Panc1 (cell line): Measurements from ENCODE around the gene PTPA. TPM values are rescaled to one million over a fixed set of nuclear protein-coding genes. Genes with fewer than 3 reads are reported as not detected.

ENCODE experiments used
- ATAC-seq: fragments of 200-7000 bp; cut with Tn5 transposase; 2 replicates; pipeline ENCODE4 v1.9.1; 2020; ENCODE audit warnings: mild to moderate bottlenecking, moderate library complexity
- BruUV-seq: library from RNA; stranded (reverse); fragments of 400-500 nt; replicated peaks from 2 replicates; lab custom pipeline; 2021; lab: Mats Ljungman, UMichigan
- CTCF ChIA-PET: fragments of 300-600 bp; sonication (Branson Sonifier 250); formaldehyde crosslinking; loops from one replicate; lab custom pipeline; 2022; ENCODE audit warnings: antibody characterized with exemption; lab: Charles Lee
- POLR2A ChIA-PET: fragments of 300-600 bp; sonication (Branson Sonifier 250); formaldehyde crosslinking; loops from one replicate; lab custom pipeline; 2022; ENCODE audit warnings: antibody characterized with exemption; lab: Charles Lee
- DNase-seq: peaks from one replicate; pipeline ENCODE4 v3.0.0-alpha.2; 2010; ENCODE audit warnings: low read depth, low spot score
- H3K27ac ChIP-seq: 2 replicates; pipeline ENCODE4 v1.5.1; 2011; ENCODE audit warnings: mild to moderate bottlenecking, low read length, inconsistent platforms
- H3K27me3 ChIP-seq: fragments of 200-500 bp; sonication (Bioruptor generic); 2 replicates; pipeline ENCODE4 v1.6.0; 2014; ENCODE audit warnings: low read length, inconsistent platforms; ENCODE audit not compliant: control insufficient read depth, insufficient read depth
- H3K36me3 ChIP-seq: fragments of 200-500 bp; sonication (Bioruptor generic); 2 replicates; pipeline ENCODE4 v1.5.1; 2014; ENCODE audit warnings: inconsistent platforms, mild to moderate bottlenecking, low read length, moderate library complexity; ENCODE audit not compliant: control insufficient read depth, insufficient read depth
- H3K4me1 ChIP-seq: 2 replicates; pipeline ENCODE4 v1.5.1; 2011; ENCODE audit warnings: inconsistent platforms, mild to moderate bottlenecking, low read length, moderate library complexity; ENCODE audit not compliant: control insufficient read depth, insufficient read depth
- H3K4me3 ChIP-seq, 2 experiments: 2 replicates each; pipeline ENCODE4 v1.5.1; 2011 to 2012; ENCODE audit warnings: low read depth in 2 of 2, low read length in 2 of 2, mild to moderate bottlenecking in 2 of 2, inconsistent platforms in 1 of 2, moderate library complexity in 1 of 2
- H3K9me3 ChIP-seq: fragments of 200-500 bp; sonication (Bioruptor generic); 2 replicates; pipeline ENCODE4 v1.5.1; 2014; ENCODE audit warnings: low read depth, mild to moderate bottlenecking, inconsistent platforms, low read length, moderate library complexity; ENCODE audit not compliant: control insufficient read depth, insufficient read depth
- POLR2AphosphoS5 ChIP-seq: IDR thresholded peaks from 2 replicates; pipeline ENCODE4 v1.6.1; 2012; ENCODE audit warnings: mild to moderate bottlenecking, low read depth, low read length, moderate library complexity
- REST ChIP-seq, 2 experiments: IDR thresholded peaks; 2 replicates each; pipeline ENCODE4 v1.6.1; 2011 to 2012; ENCODE audit warnings: low read depth in 2 of 2, control low read depth in 1 of 2, low read length in 1 of 2, mild to moderate bottlenecking in 1 of 2, moderate library complexity in 1 of 2; ENCODE audit not compliant: insufficient read depth in 1 of 2
- SIN3A ChIP-seq: IDR thresholded peaks from 2 replicates; pipeline ENCODE4 v1.6.1; 2012; ENCODE audit warnings: low read depth, mild to moderate bottlenecking, low read length, moderate library complexity, borderline replicate concordance; ENCODE audit not compliant: insufficient read depth
- TCF7L2 ChIP-seq: IDR thresholded peaks from 2 replicates; pipeline ENCODE4 v1.6.1; 2011; ENCODE audit warnings: mild to moderate bottlenecking, low read depth, low read length, inconsistent platforms
- in situ Hi-C: cut with HindIII; loops from 2 replicates; pipeline ENCODE4 v1.10.0; 2016; ENCODE audit warnings: low sequenced_read_pairs, low pct_unique_long_range_greater_than_20kb
- intact Hi-C: fragments of 100-400 bp; cut with micrococcal nuclease; formaldehyde crosslinking; loops from one replicate; pipeline ENCODE4 v1.10.0; 2022; ENCODE audit not compliant: unreplicated experiment
- total RNA-seq: library from RNA; stranded (reverse); gene quantifications from one replicate; pipeline ENCODE4 v1.2.1, GENCODE V29; 2021; ENCODE audit not compliant: unreplicated experiment
- TF ChIP-seq, protein P1 (sequence below): fragments of 450-650 bp; IDR thresholded peaks from 2 replicates; pipeline ENCODE4 v1.5.1; 2017; ENCODE audit warnings: mild to moderate bottlenecking

Gene PTPA
- total RNA-seq, 1 experiment from 2014 or later: 114 TPM

DNA sequence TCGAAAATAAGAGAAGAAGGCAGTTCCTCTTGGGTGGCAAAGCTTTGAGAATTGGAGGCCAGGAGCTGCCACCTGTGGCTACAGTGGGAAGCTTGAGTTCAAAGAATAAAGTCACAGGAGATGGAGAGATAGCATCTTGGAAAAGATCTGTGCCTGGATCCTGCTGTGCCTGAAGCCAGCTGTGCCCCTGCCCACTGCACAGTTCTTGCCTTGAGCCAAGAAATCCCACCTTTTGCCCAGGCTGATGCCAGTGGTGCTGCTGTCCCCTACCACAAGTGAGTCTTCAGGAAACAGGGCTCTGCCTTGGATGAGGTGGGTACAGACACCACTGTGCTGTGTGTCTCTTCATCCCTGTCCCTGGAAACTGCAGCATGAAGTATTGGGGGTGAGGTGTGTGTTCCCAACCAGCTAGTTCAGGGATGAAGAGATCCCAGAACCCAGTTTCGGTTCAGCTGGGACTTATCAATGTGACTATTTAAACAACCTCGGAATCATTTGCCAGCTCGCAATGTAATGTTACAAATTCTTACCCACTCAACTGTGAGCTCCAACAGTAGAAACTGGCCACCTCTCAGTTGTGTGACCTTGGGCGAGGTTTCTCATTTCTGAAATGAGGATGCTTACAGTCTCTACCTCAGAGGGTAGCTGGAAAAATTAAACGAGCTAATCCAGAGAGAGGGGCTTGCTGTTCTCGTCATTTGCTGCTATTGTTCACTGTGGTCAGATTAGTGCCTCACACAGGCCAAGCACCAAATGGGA lies 61.0 kb downstream of the PTPA start:
- DNase-seq (no peak), ATAC-seq (no peak)
- intact Hi-C loops (no loop called here), in situ Hi-C loops (no loop called here)
- Histone ChIP-seq H3K27me3 (no peaks in the 10 kb centered on the region), H3K27ac (peak overlapping the region; percentile 95; the same call in 1 of the 2 replicates), H3K4me3 (no peak overlapping the region), H3K36me3 (no peaks in the 10 kb centered on the region; the same call in 1 of the 2 replicates), H3K4me1 (peaks cover 26% of the 10 kb centered on the region), H3K9me3 (no peaks in the 10 kb centered on the region)
- ChIA-PET CTCF (interaction anchor here (0.5 to 1.4 kb wide), 5 partner anchors 13 to 540 kb away, joined by 3 to 6 read pairs (median 4); no protein-coding TSS in a partner anchor), POLR2A (interaction anchor here (0.6 to 0.7 kb wide), 3 partner anchors 288 to 561 kb away, joined by 3 to 4 read pairs (median 4); no protein-coding TSS in a partner anchor)
- TF ChIP-seq POLR2AphosphoS5: no peak
- no peak for TF ChIP-seq SIN3A
- no peak for TF ChIP-seq TCF7L2
- TF ChIP-seq, protein P1, sequence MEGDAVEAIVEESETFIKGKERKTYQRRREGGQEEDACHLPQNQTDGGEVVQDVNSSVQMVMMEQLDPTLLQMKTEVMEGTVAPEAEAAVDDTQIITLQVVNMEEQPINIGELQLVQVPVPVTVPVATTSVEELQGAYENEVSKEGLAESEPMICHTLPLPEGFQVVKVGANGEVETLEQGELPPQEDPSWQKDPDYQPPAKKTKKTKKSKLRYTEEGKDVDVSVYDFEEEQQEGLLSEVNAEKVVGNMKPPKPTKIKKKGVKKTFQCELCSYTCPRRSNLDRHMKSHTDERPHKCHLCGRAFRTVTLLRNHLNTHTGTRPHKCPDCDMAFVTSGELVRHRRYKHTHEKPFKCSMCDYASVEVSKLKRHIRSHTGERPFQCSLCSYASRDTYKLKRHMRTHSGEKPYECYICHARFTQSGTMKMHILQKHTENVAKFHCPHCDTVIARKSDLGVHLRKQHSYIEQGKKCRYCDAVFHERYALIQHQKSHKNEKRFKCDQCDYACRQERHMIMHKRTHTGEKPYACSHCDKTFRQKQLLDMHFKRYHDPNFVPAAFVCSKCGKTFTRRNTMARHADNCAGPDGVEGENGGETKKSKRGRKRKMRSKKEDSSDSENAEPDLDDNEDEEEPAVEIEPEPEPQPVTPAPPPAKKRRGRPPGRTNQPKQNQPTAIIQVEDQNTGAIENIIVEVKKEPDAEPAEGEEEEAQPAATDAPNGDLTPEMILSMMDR: no peak
- TF ChIP-seq REST (IDR thresholded peaks at IDR 0.05; ENCODE audit: insufficient read depth in 1 of 2, low read depth in 2 of 2, low read length in 1 of 2): no peak
- no TSS peak for BruUV-seq

DNA sequence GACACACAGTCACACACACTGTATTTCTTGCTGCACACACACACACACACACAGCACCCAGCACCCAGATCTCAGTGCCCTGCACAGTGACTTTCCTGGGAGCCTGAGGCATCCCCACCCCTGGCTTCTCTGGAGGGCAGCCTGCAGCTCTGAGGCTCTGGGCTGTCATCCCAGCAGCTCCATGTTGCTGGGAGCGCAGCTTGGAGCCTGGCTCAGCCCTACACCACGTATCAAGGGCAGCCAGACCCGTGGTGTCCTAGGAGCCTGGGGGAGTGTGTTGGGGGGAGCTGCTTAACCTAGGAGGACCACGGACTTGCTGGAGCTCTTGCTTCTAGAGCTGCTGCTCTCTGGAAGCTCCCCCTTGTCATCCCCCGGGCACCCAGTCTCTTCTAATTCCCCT lies 61.6 kb downstream of the PTPA start:
- Histone ChIP-seq H3K9me3 (no peaks in the 10 kb centered on the region), H3K27ac (peak overlapping the region; percentile 95; the same call in 1 of the 2 replicates), H3K4me1 (peaks cover 25% of the 10 kb centered on the region), H3K36me3 (no peaks in the 10 kb centered on the region; the same call in 1 of the 2 replicates), H3K4me3 (no peak overlapping the region), H3K27me3 (no peaks in the 10 kb centered on the region)
- in situ Hi-C loops (no loop called here), intact Hi-C loops (no loop called here)
- BruUV-seq: no TSS peak
- DNase-seq (no peak), ATAC-seq (no peak)
- TF ChIP-seq, protein P1: no peak
- TF ChIP-seq TCF7L2 (no peak), REST (IDR thresholded peaks at IDR 0.05; ENCODE audit: insufficient read depth in 1 of 2, low read depth in 2 of 2, low read length in 1 of 2) (no peak), SIN3A (no peak), POLR2AphosphoS5 (no peak)
- CTCF ChIA-PET: interaction anchor here (0.5 to 1.4 kb wide), 4 partner anchors 14 to 540 kb away, joined by 3 to 6 read pairs (median 4); no protein-coding TSS in a partner anchor
- POLR2A ChIA-PET: interaction anchor here (0.6 to 0.7 kb wide), 3 partner anchors 288 to 561 kb away, joined by 3 to 4 read pairs (median 4); no protein-coding TSS in a partner anchor
